Endothelial cell of umbilical vein (primary cell): ENCODE data around the gene NBEA. TPM values are rescaled to one million over a fixed set of nuclear protein-coding genes. Genes with fewer than 3 reads are reported as not detected.

Experiments used
- BruUV-seq: library from RNA; stranded (reverse); fragments of 400-500 nt; replicated peaks from 2 replicates; lab custom pipeline; 2021; lab: Mats Ljungman, UMichigan
- CTCF ChIA-PET: fragments of 300-600, 350-600 bp; sonication (Branson Sonifier 250); formaldehyde crosslinking; loops from one replicate; lab custom pipeline; 2021; ENCODE audit warnings: antibody characterized with exemption, inconsistent platforms; lab: Charles Lee
- POLR2A ChIA-PET: fragments of 300-600, 350-600 bp; sonication (Branson Sonifier 250); formaldehyde crosslinking; loops from one replicate; lab custom pipeline; 2021; ENCODE audit warnings: antibody characterized with exemption, inconsistent platforms; lab: Charles Lee
- DNase-seq: peaks from one replicate; pipeline ENCODE4 v3.0.0-alpha.2; 2011; ENCODE audit warnings: low read depth, low spot score
- FAIRE-seq: peaks from 2 replicates; lab custom pipeline; 2011; peaks lifted over from hg19 to GRCh38; lab: Jason Lieb, UNC
- H2AFZ ChIP-seq: 2 replicates; pipeline ENCODE4 v1.6.0; 2012; ENCODE audit warnings: low read depth, low read length, control low read depth, inconsistent platforms
- H3K27ac ChIP-seq: 2 replicates; pipeline ENCODE4 v1.5.1; 2011; ENCODE audit warnings: low read depth, mild to moderate bottlenecking, control low read depth, low read length, moderate library complexity; ENCODE audit not compliant: insufficient read depth
- H3K27me3 ChIP-seq, 2 experiments: 2 replicates each; pipeline versions ENCODE4 v1.6.0 to v1.6.1; 2011; ENCODE audit warnings: low read length in 2 of 2, mixed read lengths in 1 of 2; ENCODE audit not compliant: control insufficient read depth in 2 of 2, insufficient read depth in 2 of 2
- H3K36me3 ChIP-seq, 2 experiments: 2 replicates in 1 of 2; 3 replicates in 1 of 2; pipeline ENCODE4 v1.5.1; 2011; ENCODE audit warnings: low read length in 2 of 2, mild to moderate bottlenecking in 1 of 2, moderate library complexity in 1 of 2; ENCODE audit not compliant: control insufficient read depth in 2 of 2, insufficient read depth in 2 of 2; ENCODE audit errors: extremely low read depth in 1 of 2
- H3K4me1 ChIP-seq: 3 replicates; pipeline ENCODE4 v1.5.1; 2011; ENCODE audit warnings: mild to moderate bottlenecking, low read length; ENCODE audit not compliant: control insufficient read depth, insufficient read depth; ENCODE audit errors: extremely low read depth
- H3K4me2 ChIP-seq: 2 replicates; pipeline ENCODE4 v1.6.1; 2011; ENCODE audit warnings: low read length, control low read depth, mixed read lengths; ENCODE audit not compliant: insufficient read depth
- H3K4me3 ChIP-seq, 3 experiments: fragments of 200-600 bp in 1 of 3; sonication (generic), shearing (Covaris generic) in 1 of 3; replicated peaks in 1 of 3; 2 replicates each; pipeline ENCODE4 v1.5.1; 2011 to 2016; ENCODE audit warnings: control low read depth in 3 of 3, low read length in 3 of 3, mild to moderate bottlenecking in 2 of 3, inconsistent platforms in 1 of 3, low read depth in 1 of 3, moderate library complexity in 1 of 3; ENCODE audit not compliant: insufficient read depth in 1 of 3
- H3K79me2 ChIP-seq: 2 replicates; pipeline ENCODE4 v1.6.0; 2012; ENCODE audit warnings: low read length, inconsistent platforms; ENCODE audit not compliant: control insufficient read depth, insufficient read depth
- H3K9ac ChIP-seq: replicated peaks from 2 replicates; pipeline ENCODE3; 2011; ENCODE audit warnings: low read length, control low read depth; ENCODE audit not compliant: insufficient read depth; ENCODE audit errors: extremely low read depth
- H3K9me1 ChIP-seq: replicated peaks from 3 replicates; pipeline ENCODE4 v1.6.0; 2011; ENCODE audit warnings: mild to moderate bottlenecking, low read length; ENCODE audit not compliant: control insufficient read depth, insufficient read depth; ENCODE audit errors: extremely low read depth
- H3K9me3 ChIP-seq: replicated peaks from 2 replicates; pipeline ENCODE4 v1.5.1; 2012; ENCODE audit warnings: low read length, inconsistent platforms; ENCODE audit not compliant: control insufficient read depth, insufficient read depth
- H4K20me1 ChIP-seq: replicated peaks from 2 replicates; pipeline ENCODE3; 2011; ENCODE audit warnings: mild to moderate bottlenecking, low read length; ENCODE audit not compliant: control insufficient read depth, insufficient read depth; ENCODE audit errors: extremely low read depth
- CTCF ChIP-seq, 2 donors: IDR thresholded peaks; 1 replicate in 1 of 2; 2 replicates in 1 of 2; pipeline ENCODE4 v1.5.1; 2011; ENCODE audit warnings: low read length in 2 of 2, mild to moderate bottlenecking in 2 of 2, moderate library complexity in 2 of 2, control low read depth in 1 of 2, inconsistent platforms in 1 of 2, low read depth in 1 of 2; ENCODE audit not compliant: insufficient read depth in 1 of 2; ENCODE audit errors: extremely low read depth in 1 of 2
- EZH2 ChIP-seq: IDR thresholded peaks from 2 replicates; pipeline ENCODE4 v1.6.1; 2012; ENCODE audit warnings: borderline replicate concordance, low read depth, mild to moderate bottlenecking, moderate library complexity, low read length, inconsistent platforms; ENCODE audit not compliant: severe bottlenecking
- FOS ChIP-seq: IDR thresholded peaks from 2 replicates; pipeline ENCODE4 v1.6.1; 2011; ENCODE audit warnings: mild to moderate bottlenecking, low read length, moderate library complexity, borderline replicate concordance; ENCODE audit not compliant: insufficient read depth
- GATA2 ChIP-seq: IDR thresholded peaks from 2 replicates; pipeline ENCODE4 v1.7.0; 2011; ENCODE audit warnings: low read depth, mild to moderate bottlenecking, moderate library complexity, mixed read lengths, low read length; ENCODE audit not compliant: insufficient read length, insufficient read depth
- JUN ChIP-seq: IDR thresholded peaks from 2 replicates; pipeline ENCODE4 v1.6.1; 2011; ENCODE audit warnings: borderline replicate concordance, low read depth; ENCODE audit not compliant: insufficient read length, insufficient read depth
- MAX ChIP-seq: IDR thresholded peaks from 2 replicates; pipeline ENCODE4 v1.6.1; 2011; ENCODE audit not compliant: insufficient read depth, insufficient read length
- MYC ChIP-seq: IDR thresholded peaks from one replicate; pipeline ENCODE4 v1.6.1; 2011; ENCODE audit warnings: mild to moderate bottlenecking, low read depth, low read length
- POLR2A ChIP-seq: IDR thresholded peaks from 2 replicates; pipeline ENCODE4 v1.6.1; 2012; ENCODE audit warnings: low read depth, mild to moderate bottlenecking, control low read depth, low read length
- POLR2AphosphoS5 ChIP-seq: IDR thresholded peaks from 2 replicates; pipeline ENCODE4 v1.6.1; 2012; ENCODE audit warnings: low read depth, mild to moderate bottlenecking, control low read depth, low read length, moderate library complexity; ENCODE audit not compliant: insufficient read depth
- dilution Hi-C: fragments of 300-500 bp; cut with MboI; formaldehyde crosslinking; loops from one replicate; pipeline ENCODE4 v1.15.0; 2019; ENCODE audit warnings: low sequenced_read_pairs; ENCODE audit not compliant: extremely low pct_ligation_motif_present
- intact Hi-C: fragments of 100-400 bp; cut with micrococcal nuclease; formaldehyde crosslinking; loops from one replicate; pipeline ENCODE4 v1.10.0; 2022
- polyA plus RNA-seq, 4 experiments: library from polyadenylated mRNA; depleted of rRNA in 3 of 4; stranded (reverse) in 3 of 4; unstranded in 1 of 4; fragments of >200 nt; gene quantifications; 2 replicates each; pipeline versions ENCODE4 v1.2.1 to v1.2.3, GENCODE V29; 2011 to 2012; ENCODE audit warnings: missing spikeins in 1 of 4
- total RNA-seq: library from RNA; stranded (reverse); gene quantifications from 2 replicates; pipeline ENCODE4 v1.2.3, GENCODE V29; 2021

NBEA gene
- total and polyA plus RNA-seq, 2 donors (not counting 3 experiments of a cell fraction or from before 2014, with no cell fraction given) = 3.0 to 4.8 TPM

- Histone ChIP-seq H3K4me1 (no peaks in the 10 kb centered on the region), H3K9ac (no peak overlapping the region), H3K36me3 (no peaks in the 10 kb centered on the region), H2AFZ (no peak overlapping the region), H3K4me2 (no peak overlapping the region), H3K9me1 (no peaks in the 10 kb centered on the region), H3K9me3 (no peaks in the 10 kb centered on the region), H3K27me3 (peaks cover 0 to 2% of the 10 kb centered on the region in 2 experiments), H3K4me3 (no peak overlapping the region), H4K20me1 (no peaks in the 10 kb centered on the region), H3K27ac (no peak overlapping the region), H3K79me2 (no peaks in the 10 kb centered on the region)
- intact Hi-C loops = no loop called here
- CTCF ChIA-PET = no interaction called here
- DNase-seq (no peak), FAIRE-seq (no peak)
- TF ChIP-seq POLR2A (no peak), MAX (no peak), JUN (no peak), GATA2 (no peak), EZH2 (no peak), POLR2AphosphoS5 (no peak), MYC (no peak), FOS (no peak), CTCF (IDR thresholded peaks at IDR 0.05; ENCODE audit: extremely low read depth in 1 of 2, insufficient read depth in 1 of 2, low read depth in 1 of 2, low read length in 2 of 2) (no peak)
- no TSS peak for BruUV-seq
- POLR2A ChIA-PET = no interaction called here
- dilution Hi-C loops = no loop called here
These were observed 44.9 kb upstream of the NBEA start for GRCh38 chr13:34897220-34897619.
